Esophagus muscularis mucosa (tissue), 4 donors: ENCODE data around the gene RERE. TPM values are rescaled to one million over a fixed set of nuclear protein-coding genes. Genes with fewer than 3 reads are reported as not detected.
"Not testable (repeated sequence)": the region's sequence is repeated elsewhere in the genome, so short reads cannot be mapped to it uniquely, and the experiment has no call there.

Experiments used
- DNase-seq: peaks from one replicate; pipeline ENCODE4 v3.0.0-alpha.2; 2017; ENCODE audit errors: extremely low spot score
- H3K27ac ChIP-seq, 4 donors: fragments of 200-600 bp; sonication (generic); replicated peaks in 1 of 4; 1 replicate in 3 of 4; 2 replicates in 1 of 4; pipeline ENCODE4 v1.5.1; 2016 to 2019; ENCODE audit warnings: mild to moderate bottlenecking in 1 of 4
- H3K27me3 ChIP-seq, 4 donors: fragments of 200-600 bp; sonication (generic); one replicate each; pipeline versions ENCODE4 v1.5.1 to v1.6.0; 2016 to 2019
- H3K36me3 ChIP-seq, 4 donors: fragments of 200-600 bp; sonication (generic); one replicate each; pipeline ENCODE4 v1.5.1; 2016 to 2019
- H3K4me1 ChIP-seq, 4 donors: fragments of 200-600 bp; sonication (generic); one replicate each; pipeline ENCODE4 v1.5.1; 2016 to 2019
- H3K4me3 ChIP-seq, 4 donors: fragments of 200-600 bp; sonication (generic); 1 replicate in 2 of 4; 2 replicates in 2 of 4; pipeline ENCODE4 v1.5.1; 2016 to 2019; ENCODE audit warnings: mild to moderate bottlenecking in 4 of 4, moderate library complexity in 1 of 4
- H3K9me3 ChIP-seq, 4 donors: fragments of 200-600 bp; sonication (generic); 1 replicate in 3 of 4; 2 replicates in 1 of 4; pipeline ENCODE4 v1.5.1; 2016 to 2019
- EP300 ChIP-seq: sonication (generic); formaldehyde crosslinking; IDR thresholded peaks from one replicate; pipeline ENCODE4 v1.6.1; 2017; ENCODE audit warnings: antibody characterized with exemption
- POLR2A ChIP-seq: fragments of 450-650 bp; IDR thresholded peaks from one replicate; pipeline ENCODE4 v1.6.1; 2017; ENCODE audit warnings: antibody characterized with exemption, moderate library complexity, mild to moderate bottlenecking, low read depth
- POLR2AphosphoS5 ChIP-seq, 2 donors: sonication (generic); formaldehyde crosslinking; IDR thresholded peaks; one replicate each; pipeline ENCODE4 v1.6.1; 2017; ENCODE audit warnings: antibody characterized with exemption in 2 of 2
- WGBS: methylation state at CpG from one replicate; pipeline ENCODE4 v1.1.5; 2018; 5-methylcytosine and 5-hydroxymethylcytosine counted together
- intact Hi-C: fragments of 100-400 bp; cut with DNase I; formaldehyde crosslinking; loops from one replicate; pipeline ENCODE4 v1.15.1; 2023
- total RNA-seq, 4 donors: library from RNA; depleted of rRNA; stranded (reverse); fragments of >200 nt; gene quantifications; one replicate each; pipeline versions ENCODE4 v1.1.0 to v1.2.1, GENCODE V29; 2016
- TF ChIP-seq, protein P1 (sequence below), 3 experiments: fragments of 200-600 bp in 2 of 3; fragments of 450-650 bp in 1 of 3; sonication (generic) in 2 of 3; IDR thresholded peaks; one replicate each; pipeline ENCODE4 v1.5.1; 2017 to 2019; ENCODE audit warnings: antibody characterized with exemption in 3 of 3, mild to moderate bottlenecking in 2 of 3, moderate library complexity in 1 of 3

RERE gene
- total RNA-seq, 4 donors from 2014 or later, result 133 to 212 (median 168) TPM

- DNase-seq, result no peak
- 91% methylated on average over 6 of the region's 6 CpGs for WGBS
- TF ChIP-seq, protein P1, sequence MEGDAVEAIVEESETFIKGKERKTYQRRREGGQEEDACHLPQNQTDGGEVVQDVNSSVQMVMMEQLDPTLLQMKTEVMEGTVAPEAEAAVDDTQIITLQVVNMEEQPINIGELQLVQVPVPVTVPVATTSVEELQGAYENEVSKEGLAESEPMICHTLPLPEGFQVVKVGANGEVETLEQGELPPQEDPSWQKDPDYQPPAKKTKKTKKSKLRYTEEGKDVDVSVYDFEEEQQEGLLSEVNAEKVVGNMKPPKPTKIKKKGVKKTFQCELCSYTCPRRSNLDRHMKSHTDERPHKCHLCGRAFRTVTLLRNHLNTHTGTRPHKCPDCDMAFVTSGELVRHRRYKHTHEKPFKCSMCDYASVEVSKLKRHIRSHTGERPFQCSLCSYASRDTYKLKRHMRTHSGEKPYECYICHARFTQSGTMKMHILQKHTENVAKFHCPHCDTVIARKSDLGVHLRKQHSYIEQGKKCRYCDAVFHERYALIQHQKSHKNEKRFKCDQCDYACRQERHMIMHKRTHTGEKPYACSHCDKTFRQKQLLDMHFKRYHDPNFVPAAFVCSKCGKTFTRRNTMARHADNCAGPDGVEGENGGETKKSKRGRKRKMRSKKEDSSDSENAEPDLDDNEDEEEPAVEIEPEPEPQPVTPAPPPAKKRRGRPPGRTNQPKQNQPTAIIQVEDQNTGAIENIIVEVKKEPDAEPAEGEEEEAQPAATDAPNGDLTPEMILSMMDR (IDR thresholded peaks at IDR 0.05), result no peak
- TF ChIP-seq EP300 (no peak), POLR2AphosphoS5 (IDR thresholded peaks at IDR 0.05) (no peak), POLR2A (no peak)
- Histone ChIP-seq H3K4me3 (no peak overlapping the region), H3K4me1 (peaks cover 0 to 28% (median 24%) of the 10 kb centered on the region in 4 donors), H3K27me3 (no peaks in the 10 kb centered on the region), H3K9me3 (no peaks in the 10 kb centered on the region), H3K27ac (no peak overlapping the region), H3K36me3 (peaks cover 0 to 10% (median 2%) of the 10 kb centered on the region in 4 donors)
- intact Hi-C loops, result no loop called here
These were observed 27.0 kb downstream of the RERE start for GRCh38 chr1:8790478-8790877.

DNA sequence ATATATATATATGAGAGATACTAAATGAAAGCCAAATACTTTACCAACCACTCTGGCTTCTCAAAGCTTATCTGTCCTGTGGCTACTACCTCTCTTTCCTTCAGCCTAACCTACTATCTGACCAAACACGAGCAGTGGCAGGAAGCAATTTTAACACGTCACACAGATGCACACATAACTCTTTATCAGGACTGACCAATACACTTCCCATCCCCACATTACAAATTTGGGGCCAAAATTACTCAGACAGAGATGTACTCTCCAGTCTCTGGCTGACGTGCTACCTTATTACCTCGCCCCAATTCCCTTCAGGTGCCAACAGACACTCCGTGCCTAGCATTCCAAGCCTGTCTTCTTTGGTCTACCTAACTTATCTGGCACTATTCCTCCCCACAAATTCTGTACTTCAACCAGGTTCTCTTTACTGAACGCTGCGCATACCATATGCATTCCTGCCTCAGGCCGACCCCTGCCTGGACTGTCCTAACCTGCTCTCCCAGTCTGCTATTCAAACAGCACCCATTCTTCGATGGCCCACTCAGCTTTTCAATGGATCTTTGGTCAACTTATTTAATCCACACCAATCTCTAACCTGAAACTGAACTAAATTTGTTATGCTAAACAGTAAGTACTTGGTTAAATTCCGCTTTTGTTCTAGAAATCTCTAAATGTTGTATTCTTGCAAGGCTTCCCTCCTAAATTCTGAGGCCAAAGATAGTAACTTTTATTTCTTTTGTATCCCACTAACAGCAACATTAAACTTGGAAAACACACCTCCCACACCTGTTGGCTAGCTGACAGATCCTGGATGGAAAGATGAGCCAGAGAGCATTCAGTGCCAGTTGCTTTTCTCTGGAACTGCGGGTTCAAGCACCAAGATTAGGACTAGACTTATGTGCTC lies 27.9 kb downstream of the RERE start:
- intact Hi-C loops, result no loop called here
- peaks cover 0 to 28% (median 24%) of the 10 kb centered on the region in 4 donors for H3K4me1 ChIP-seq
- no peaks in the 10 kb centered on the region for H3K9me3 ChIP-seq
- TF ChIP-seq POLR2AphosphoS5 (IDR thresholded peaks at IDR 0.05) (no peak), POLR2A (no peak), EP300 (no peak)
- TF ChIP-seq, protein P1 (IDR thresholded peaks at IDR 0.05), result no peak
- peaks cover 0 to 5% (median 0%) of the 10 kb centered on the region in 4 donors for H3K36me3 ChIP-seq
- H3K4me3 ChIP-seq, result no peak overlapping the region
- WGBS, result 90% methylated on average over 11 of the region's 11 CpGs
- DNase-seq, result no peak
- H3K27ac ChIP-seq, result no peak overlapping the region
- H3K27me3 ChIP-seq, result no peaks in the 10 kb centered on the region

DNA sequence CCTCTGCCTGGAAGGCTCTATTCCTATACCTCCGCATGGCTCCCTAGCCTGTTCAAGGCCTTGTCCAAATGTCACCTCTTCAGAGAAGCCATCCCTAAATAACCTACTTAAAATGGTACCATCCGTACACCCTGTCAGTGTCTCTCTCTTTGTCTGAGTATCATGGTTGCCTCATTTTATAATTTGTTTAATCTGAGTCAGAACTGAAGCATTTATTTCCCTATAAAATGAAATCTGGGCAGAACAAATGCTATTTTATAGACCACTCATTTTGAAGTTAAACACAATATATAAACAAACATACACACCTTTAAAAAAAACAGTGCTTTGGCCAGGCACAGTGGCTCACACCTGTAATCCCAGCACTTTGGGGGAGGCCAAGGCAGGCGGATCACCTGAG lies 30.2 kb downstream of the RERE start:
- Histone ChIP-seq H3K27ac (no peak overlapping the region), H3K9me3 (no peaks in the 10 kb centered on the region), H3K27me3 (no peaks in the 10 kb centered on the region), H3K4me3 (no peak overlapping the region), H3K4me1 (peaks cover 0 to 22% (median 19%) of the 10 kb centered on the region in 4 donors), H3K36me3 (peaks cover 0 to 5% (median 0%) of the 10 kb centered on the region in 4 donors)
- TF ChIP-seq, protein P1 (IDR thresholded peaks at IDR 0.05), result no peak
- TF ChIP-seq POLR2A, result no peak
- TF ChIP-seq EP300, result no peak
- intact Hi-C loops, result no loop called here
- 93% methylated on average over 3 of the region's 3 CpGs for WGBS
- no peak for DNase-seq

GRCh38 chr1:8786204-8786603 lies 31.2 kb downstream of the RERE start:
- H3K4me3 ChIP-seq, intact Hi-C loops, H3K36me3 ChIP-seq, H3K9me3 ChIP-seq, DNase-seq, H3K27me3 ChIP-seq, H3K27ac ChIP-seq: not testable (repeated sequence)
- WGBS, result 93% methylated on average over 4 of the region's 4 CpGs
- peaks cover 0 to 19% (median 15%) of the 10 kb centered on the region in 4 donors for H3K4me1 ChIP-seq

DNA sequence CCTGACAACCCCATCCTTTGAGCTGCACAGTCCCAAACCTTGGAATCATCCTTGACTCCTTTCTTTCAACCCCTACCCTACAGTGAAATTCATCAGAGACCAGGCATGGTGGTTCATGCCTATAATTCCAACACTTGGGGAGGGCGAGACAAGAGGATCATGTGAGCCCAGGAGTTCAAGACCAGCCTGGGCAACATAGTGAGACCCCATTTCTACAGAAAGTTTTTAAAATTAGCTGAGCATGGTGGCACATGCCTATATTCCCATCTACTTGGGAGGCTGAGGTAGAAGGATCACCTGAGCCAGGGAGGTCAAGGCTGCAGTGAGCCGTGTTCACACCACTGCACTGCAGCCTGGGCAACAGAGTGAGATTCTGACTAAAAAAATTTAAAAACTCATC lies 34.5 kb downstream of the RERE start:
- Histone ChIP-seq H3K9me3 (no peaks in the 10 kb centered on the region), H3K36me3 (peaks cover 0 to 5% (median 0%) of the 10 kb centered on the region in 4 donors), H3K27ac (no peak overlapping the region), H3K27me3 (no peaks in the 10 kb centered on the region), H3K4me1 (peaks cover 0 to 13% (median 7%) of the 10 kb centered on the region in 4 donors), H3K4me3 (no peak overlapping the region)
- 100% methylated on average over 2 of the region's 2 CpGs for WGBS
- intact Hi-C loops, result no loop called here
- no peak for DNase-seq
- TF ChIP-seq, protein P1 (IDR thresholded peaks at IDR 0.05), result no peak
- no peak for TF ChIP-seq POLR2AphosphoS5 (IDR thresholded peaks at IDR 0.05)
- TF ChIP-seq EP300, result no peak
- TF ChIP-seq POLR2A, result no peak
